ENCODE results near the gene GPR82. TPM values are rescaled to one million over a fixed set of nuclear protein-coding genes. Genes with fewer than 3 reads are reported as not detected.

The GPR82 gene
- total RNA-seq, 4 donors from 2014 or later = 0.40 to 1.7 (median 0.88) TPM; not detected in 1

Small RNA genes within 50 kb of the gene (small RNA-seq; reads per million reads assigned to genes)
- 0 reads per million in 2 donors for gene RN7SL144P

Other genes starting within 250 kb of the GPR82 start
- 10 to 100 TPM in 1 of 4 donors, 1 to 10 TPM in 3; 1.5 to 21.5 (median 3.7) TPM for gene GPR34, start 35.2 kb upstream of the GPR82 start, total RNA-seq
- gene CASK, start 199.4 kb downstream of the GPR82 start, total RNA-seq = 100 to 1,000 TPM in 1 of 4 donors, 10 to 100 TPM in 3; 46.9 to 123 (median 78.8) TPM

Measured in Peyer's patch (tissue), 4 donors.